HG02642 (cell line): ENCODE data around the gene SYNC.
"Not testable (repeated sequence)": the region's sequence is repeated elsewhere in the genome, so short reads cannot be mapped to it uniquely, and the experiment has no call there.

ENCODE experiments used
- ATAC-seq: cut with Tn5 transposase; IDR thresholded peaks from one replicate; pipeline ENCODE4 v1.9.1; 2021; ENCODE audit warnings: mild to moderate bottlenecking; ENCODE audit not compliant: unreplicated experiment, poor library complexity

The SYNC gene

DNA sequence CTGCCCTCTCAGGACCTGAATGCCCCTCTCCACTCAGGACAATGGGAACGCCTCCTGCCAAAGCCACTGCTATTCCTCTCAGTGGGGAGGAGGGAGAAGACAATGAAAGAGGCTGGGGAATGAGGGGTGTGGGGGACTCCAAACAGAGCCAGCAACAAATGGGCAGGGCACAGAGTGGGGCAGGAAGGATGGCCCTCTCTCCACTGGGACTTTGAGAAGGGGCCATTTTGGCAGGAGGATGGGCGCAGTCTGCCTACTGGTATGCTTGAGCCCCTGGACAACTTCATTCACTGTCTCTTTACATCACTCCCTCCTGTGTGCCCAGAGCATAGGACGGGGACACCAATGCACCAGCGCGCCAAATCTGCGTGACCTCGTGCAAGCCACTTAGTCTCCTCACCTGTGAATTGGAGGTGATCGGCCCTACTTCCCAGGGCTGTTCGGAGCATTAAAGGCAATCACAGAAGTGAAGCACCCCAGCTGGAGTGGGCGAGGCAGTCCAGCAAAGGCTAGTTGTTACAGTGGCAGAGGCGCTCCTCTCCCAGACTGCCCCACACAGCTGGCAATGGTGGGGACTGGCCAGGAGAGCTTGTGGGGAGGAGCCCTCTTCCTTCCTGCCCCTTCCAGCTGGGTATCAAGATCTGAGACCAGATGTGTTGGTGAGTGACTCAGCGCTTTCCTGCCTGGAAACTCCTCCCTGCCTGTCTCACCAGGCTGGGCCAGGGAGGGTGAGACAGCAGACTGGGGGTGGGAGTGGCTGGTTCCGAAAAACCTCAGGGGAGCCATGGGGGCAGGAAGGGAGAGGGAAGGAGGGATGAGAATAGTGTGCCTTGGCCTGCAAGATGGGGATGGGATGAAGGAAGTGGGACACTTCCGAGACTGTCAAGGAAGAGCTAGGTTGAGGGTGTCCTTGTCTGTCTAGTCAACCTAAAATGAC lies 22.4 kb upstream of the SYNC start:
- no peak for ATAC-seq

DNA sequence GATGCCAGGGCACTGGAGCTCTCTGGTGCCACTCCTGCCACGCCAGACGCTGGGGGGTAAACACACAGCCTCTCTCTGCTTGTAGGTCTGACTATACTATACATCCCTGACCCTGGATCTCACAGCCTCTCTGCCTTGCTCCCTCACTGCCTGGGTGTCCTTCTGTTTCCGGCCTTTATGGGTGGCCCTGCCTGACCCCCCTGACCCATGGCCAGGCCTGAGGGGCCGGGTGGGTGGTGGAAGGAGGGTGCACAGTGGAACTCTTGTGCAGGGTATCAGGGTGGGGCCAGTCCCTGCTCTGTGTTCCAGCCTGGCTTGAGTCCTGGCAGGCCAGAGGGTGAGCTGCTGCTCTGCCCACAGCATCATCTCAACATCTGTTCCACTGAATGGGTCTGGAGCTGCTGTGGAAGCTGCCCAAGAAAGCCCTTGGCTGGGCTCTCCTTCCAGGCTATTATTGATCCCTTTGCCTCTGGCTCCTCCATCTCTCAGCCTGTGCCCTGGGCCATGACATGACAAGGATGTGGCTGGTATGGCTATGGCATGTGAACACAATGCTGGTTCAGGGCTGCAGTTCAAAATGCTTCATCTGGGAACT lies 17.2 kb upstream of the SYNC start:
- ATAC-seq, result no peak

DNA sequence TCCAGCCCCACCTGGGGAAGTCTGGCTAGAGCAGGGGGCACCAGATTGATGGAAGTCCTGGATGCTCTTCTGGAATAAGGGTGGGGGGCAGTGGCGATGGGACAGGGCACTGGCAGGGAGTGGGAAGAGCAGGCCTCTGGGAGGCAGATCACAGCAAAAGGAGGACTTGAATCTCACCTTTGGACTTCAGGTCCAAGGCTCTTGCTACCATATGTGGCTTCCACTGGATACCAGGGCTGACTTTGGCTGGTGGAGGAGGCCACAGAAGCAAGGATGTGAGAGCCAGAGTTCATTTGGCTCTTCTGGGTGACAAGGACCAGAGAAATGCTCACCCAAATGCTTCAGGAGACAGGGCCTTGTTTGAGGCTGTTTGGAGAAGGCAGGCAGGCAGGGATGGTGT lies 16.0 kb upstream of the SYNC start:
- ATAC-seq, result no peak

DNA sequence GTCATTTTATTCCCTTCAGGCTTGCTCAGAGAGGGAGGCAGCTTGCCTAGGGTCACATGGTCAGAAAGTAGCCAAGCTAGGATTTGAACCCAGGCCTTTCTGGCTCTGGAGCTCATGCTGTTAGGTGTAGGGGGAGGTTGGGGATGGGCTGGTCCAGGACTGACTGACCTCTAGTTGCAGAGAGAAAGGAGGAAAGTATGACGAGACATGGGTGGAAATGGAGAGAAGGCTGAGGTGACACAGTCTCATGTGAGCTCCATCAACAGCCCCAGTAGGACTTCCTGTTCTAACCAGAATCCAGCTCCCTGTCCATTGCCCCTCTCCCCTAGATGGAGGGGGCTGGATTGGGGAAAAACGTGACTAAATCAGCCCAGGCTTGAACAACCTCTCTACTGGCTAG lies 15.5 kb upstream of the SYNC start:
- ATAC-seq, result no peak

DNA sequence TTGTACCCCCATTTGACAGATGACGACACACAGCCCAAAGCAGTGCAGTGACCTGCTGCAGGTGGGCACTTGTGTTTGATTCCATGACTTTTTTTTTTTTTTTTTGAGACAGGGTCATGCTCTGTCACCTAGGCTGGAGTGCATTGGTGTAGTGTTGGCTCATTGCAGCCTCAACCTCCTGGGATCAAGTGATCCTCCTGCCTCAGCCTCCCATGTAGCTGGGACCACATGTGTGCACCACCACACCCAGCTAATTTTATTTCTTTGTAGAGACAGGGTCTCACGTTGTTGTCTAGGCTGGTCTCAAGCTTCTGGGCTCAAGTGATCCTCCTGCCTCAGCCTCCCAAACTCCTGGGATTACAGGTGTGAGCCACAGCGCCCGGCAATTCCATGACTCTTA lies 14.9 kb upstream of the SYNC start:
- ATAC-seq, result no peak

DNA sequence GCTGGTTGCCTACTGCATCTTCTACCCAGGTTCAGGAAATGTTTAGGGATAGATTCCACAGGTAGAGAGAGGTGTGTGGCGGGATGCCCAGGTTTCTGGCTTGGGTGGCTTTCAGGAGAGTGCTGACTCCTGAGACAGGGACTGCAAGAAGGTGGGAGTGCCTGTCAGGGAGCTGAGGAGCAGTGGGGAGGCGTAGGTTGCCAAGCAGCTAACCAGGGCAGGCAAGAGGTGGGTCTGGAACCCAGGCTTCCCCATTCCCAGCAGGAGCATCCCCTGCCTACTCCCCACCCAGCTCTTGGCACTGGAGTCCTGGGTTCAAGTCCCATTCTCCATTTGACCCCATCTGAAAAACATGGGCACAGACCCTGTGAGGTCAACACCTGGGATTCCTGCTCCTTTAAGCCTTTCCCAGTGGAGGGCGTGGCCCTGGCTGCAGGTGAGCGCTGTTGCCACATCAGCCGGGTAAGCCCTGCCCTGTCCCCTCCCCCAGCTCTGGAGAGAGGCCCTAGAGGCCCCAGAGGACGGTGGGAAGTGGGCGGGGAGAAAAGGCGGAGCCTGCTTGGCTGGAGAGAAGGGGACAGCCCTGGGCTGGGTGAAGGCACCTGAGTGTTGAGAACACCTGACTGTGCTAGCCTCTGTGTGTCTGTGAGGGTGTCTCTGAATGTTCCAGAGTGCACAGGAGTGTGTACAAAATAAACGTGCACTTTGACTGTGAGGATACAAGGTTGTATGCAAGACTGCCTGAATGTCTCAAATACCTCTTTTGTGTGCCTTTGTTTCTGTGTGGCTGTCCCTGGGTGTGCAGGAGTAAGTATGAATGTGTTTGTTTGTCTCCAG lies 14.0 kb upstream of the SYNC start:
- peak; percentile 56 for ATAC-seq

DNA sequence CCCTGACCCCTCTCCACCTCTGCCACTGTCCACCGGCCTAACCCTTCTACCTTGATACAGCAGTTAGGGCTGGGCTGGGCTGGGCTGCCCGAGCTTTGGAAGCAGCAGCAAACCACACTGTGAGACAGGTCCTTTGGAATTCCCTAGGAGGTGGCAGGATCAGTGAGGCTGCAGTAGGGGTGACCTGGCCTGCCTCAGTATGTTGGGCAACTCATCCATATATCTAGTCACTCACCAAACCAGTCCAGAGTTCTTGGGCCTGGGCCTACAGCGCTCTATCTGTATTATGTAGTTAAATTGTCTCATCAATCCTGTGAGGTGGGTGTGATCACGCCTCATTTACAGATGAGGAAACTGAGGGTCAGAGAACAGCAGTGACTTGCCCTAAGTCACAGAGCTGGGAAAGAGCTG lies 13.3 kb upstream of the SYNC start:
- no peak for ATAC-seq

DNA sequence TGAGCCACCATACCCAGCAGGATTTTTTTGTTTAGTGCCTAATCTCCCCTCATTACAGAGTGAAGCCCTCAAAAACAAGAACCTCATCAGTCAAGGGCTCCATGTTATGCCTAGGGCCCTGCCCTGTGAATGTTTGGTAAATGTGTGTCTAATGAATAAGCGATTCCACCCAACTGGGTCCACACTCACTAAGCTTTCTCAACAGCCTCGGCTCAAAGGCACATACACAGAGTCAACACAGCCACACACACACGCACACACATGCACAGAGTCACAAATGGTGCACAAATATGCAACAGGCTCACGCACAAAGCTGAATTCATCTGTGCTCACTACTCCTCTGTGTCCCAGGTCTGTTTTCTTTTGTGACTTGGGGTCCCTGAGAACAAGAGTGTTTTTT lies 11.7 kb upstream of the SYNC start:
- no peak for ATAC-seq

DNA sequence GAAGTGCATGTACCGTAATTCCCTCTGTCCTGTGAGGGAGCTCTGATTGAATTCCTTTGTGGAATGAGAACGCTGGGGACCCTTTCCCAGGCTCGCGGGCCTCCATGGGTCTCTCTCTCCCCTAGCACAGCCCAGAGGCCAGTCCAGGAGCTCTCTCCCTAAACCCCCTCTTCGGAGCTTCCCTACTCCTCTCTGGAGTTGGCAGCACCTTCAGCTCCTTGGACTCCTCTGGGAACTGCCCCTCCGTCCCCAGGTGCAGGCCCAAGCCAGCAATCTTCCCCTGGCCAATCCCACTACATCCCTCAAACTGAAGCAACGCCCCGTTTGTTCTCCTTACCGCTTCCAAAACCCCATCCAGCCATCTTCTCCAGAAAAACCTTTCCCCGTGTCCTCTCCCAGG lies 10.5 kb upstream of the SYNC start:
- ATAC-seq, result no peak

DNA sequence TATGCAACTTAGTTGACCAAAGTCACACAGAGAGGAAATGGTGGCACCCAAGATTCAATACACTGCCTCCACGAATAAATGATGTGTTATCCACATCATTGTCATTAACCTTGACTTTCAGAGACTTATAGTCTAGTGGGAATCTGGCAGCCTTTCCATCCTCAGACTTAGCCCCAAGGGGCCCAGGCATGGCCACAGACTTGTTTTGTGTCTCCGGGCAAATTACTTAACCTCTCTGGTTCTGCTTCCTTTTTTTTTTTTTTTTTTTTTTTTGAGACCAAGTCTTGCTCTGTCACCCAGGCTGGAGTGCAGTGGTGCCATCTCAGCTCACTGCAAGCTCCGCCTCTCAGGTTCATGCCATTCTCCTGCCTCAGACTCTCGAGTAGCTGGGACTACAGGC lies 8.7 kb upstream of the SYNC start:
- ATAC-seq, result not testable (repeated sequence)

DNA sequence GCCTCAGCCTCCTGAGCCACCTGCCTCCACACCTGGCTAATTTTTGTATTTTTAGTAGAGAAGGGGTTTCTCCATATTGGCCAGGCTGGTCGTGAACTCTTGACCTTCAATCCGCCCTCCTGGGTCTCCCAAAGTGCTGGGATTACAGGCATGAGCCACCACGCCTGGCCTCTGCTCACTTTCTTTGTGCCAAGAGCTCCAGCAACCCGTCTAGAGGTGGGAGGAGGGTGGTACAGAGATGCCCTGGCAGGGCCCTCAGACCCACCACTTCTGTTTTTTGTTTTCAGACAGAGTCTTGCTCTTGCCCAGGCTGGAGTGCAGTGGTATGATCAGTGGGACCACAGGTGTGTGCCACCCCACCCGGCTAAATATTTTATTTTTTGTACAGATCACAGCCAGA lies 6.9 kb upstream of the SYNC start:
- ATAC-seq, result no peak

DNA sequence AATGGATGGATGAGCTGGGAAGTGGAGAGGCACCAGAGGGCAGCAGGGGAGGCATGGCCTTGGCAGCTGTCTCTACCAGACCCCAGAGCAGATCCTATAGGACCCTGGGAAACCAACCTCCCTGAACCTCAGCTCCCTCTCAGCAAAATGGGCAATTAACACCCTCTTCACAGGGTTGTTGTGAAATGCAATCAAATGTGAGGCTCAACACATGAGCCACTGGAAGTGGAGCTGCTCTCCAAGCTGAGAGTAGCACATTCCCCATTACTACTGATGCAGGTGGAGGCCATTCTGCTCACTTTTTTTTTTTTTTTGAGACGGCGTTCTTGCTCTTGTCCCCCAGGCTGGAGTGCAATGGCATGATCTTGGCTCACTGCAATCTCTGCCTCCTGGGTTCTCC lies 6.5 kb upstream of the SYNC start:
- no peak for ATAC-seq

DNA sequence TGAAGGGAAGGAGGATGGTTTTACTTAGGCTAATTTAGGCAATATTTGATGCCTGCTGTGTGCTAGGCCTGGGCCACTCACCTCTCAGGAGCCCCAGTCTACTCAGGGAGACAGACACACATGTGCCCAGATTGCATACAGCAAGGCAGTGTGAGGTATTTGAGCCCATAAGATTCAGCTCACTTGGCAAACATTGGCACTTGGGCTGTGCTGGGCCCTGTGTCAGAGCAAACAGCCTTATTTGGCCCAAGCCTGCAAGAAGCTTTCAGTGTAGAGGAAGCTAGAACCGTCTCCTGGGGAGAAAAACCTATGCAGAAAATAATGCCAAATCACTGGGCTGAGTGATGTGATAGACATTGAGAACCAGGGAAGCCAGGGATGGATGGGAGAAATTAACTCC lies 3.9 kb upstream of the SYNC start:
- no peak for ATAC-seq

DNA sequence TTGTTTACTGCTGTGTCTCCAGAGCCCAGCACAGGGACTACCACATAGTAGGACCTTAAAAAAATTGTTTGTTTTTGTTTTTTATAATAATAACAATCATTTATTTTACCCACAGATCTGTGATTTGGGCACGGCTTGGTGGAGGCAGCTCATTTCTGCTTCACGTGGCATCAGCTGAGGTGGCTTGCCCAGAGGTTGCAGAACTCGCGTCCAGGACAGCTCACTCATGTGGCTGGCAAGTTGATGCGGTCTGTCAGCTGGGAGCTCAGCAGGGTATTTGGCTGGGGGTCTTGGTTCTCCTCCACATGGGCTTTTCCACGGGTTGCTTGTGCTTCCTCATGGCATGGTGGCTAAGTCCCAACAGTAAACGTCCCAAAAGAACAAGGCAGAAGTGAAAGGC lies 2.9 kb upstream of the SYNC start:
- no peak for ATAC-seq

DNA sequence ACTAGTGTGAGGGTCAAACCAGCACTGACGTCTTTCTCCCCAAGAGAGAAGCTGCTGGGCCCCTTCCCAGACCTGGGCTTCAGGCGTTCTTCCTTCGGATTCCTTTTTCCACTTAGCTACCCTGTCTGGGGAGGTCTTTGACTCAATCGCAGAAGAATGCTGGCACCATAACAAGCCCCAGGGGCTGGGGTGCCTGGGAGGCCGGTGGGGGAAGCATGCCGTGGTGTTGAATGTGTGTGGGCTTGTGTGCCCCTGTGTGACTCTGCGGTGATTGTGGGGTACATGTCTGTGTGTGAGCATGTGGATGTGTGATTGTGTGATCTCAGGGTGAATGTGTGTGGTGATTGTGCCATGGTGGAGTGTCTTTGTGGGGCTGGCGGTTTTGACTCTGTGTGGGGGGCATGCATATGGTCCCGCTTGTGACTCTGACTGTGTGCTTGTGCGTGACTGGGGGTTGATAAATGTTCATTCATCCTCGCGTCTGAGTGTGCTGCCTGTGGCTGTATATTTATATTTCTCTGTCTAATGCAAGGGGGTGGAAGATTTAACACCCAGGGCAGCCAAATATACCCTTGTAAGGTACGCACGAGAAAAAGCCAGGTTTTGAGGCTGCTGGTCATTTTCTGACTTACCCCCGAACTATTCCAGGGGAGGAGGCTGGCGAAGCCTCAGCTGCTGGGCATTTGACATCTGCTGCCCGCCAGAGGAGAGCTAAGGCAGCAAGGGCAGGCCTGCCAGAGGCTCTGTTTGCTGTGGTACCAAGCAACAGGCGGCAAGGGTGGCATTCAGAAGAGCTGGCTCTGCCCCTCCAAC lies 1.1 kb upstream of the SYNC start:
- ATAC-seq, result no peak

DNA sequence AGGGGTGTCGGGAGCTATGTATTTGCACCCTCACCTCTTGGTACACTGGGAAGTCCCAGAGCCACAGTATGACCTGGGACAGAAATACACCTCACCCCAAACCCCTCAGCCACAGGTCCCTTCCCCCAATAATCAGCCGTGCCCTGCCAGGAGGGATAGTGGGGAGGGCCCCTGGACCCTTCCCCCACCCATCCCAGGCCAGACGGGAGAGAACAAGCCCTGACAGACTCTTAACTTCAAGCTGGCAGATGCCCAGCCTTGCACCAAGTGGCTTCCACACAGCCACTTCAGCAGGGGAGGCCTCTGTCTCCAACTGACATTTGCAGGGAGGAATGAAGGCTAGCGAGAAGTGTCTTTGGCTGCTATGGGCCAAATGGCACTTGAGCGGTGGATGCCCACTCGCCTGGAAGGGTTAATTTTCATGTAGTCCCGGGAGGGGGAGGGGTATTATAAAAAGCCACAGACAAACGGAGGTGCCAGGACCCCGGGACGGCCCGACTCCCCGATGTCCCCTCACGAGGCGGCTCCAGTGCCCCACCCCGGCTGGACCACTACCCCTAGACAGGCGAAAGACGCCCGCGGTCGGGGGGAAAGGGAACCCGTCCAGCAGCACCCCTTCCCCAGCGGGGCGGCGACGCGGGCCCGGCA lies 495 bp downstream of the SYNC start:
- ATAC-seq, result no peak

DNA sequence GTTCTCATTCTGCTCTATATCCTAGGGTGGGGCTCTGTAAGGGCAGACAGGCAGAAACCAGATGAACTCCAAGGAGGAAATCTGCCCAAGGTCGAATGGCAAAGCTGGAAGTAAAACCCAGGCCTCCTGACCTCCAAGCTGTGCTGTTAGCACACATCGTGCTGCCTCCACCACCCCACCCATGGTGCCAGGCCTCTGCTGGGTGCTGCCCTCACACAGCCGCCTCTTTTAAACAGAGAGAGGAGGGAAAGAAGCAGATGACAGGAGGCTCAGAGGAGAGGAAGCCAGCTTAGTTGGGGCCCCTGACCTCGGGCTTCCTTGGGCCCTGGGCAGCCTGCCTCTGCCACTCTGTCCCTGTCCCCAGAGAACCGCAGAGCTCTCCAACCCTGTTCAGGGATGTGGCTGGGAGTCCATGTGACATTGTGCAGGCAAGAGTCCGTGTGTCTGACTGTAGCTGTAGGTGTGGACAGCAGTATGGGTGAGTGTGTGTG lies 1.1 kb downstream of the SYNC start:
- no peak for ATAC-seq

DNA sequence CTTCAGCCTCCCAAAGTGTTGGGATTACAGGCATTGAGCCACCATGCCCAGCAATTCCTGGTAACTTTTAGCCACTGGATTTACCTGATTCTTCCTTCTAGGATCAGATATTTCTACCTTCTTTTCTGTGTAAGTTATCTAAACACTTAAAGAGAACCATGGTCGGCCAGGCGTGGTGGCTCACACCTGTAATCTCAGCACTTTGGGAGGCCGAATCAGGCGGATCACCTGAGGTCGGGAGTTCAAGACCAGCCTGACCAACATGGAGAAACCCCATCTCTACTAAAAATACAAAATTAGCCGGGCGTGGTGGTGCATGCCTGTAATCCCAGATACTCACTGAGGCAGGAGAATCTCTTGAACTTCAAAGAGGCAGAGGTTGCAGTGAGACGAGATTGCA lies 5.6 kb downstream of the SYNC start:
- ATAC-seq, result not testable (repeated sequence)

DNA sequence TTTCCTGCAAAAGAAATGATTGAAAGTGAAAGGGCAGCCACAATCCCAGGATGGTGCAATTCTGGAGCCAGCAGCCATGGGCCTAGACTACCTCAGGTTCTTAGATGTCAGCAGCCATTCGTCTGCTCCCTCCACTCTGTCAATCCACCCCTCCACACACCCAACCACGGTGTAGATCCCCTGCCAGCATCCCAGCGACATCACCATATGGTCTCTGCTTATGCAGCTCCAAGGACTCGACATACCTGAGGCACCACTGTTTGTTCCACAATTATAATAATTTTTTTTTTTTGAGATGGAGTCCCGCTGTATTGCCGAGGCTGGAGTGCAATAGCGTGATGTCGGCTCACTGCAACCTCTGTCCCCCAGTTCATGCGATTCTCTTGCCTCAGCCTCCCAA lies 6.5 kb downstream of the SYNC start:
- no peak for ATAC-seq
